Measurements from ENCODE around the gene F11R.

- no peak for TF ChIP-seq CTCF (IDR thresholded peaks at IDR 0.05)
- no peak for TF ChIP-seq ZFX (IDR thresholded peaks at IDR 0.05; ENCODE audit: borderline replicate concordance)
Observed at GRCh38 chr1:161069241-161069640, 48.3 kb upstream of the F11R start.

All from 22Rv1 (cell line).